Right kidney (tissue), 9 donors: ENCODE results near the gene TNF.
A peak's percentile ranks its signal among the peaks of the same experiment; 100 is the strongest.

Experiments
- DNase-seq: peaks from one replicate; pipeline ENCODE4 v3.0.0-alpha.2; 2016
- long read RNA-seq, 8 donors: transcript quantifications; one replicate each; lab custom pipeline, GENCODE V29; 2026

TNF gene
- long read RNA-seq, donor 1 = 0 reads
- long read RNA-seq, donor 2 = 0 reads
- long read RNA-seq, donor 3 = 0 reads
- long read RNA-seq, donor 4 = 0 reads
- long read RNA-seq, donor 5 = 0 reads
- long read RNA-seq, donor 6 = 0 reads
- long read RNA-seq, donor 7 = 0 reads
- long read RNA-seq, donor 8 = 0 reads

DNA sequence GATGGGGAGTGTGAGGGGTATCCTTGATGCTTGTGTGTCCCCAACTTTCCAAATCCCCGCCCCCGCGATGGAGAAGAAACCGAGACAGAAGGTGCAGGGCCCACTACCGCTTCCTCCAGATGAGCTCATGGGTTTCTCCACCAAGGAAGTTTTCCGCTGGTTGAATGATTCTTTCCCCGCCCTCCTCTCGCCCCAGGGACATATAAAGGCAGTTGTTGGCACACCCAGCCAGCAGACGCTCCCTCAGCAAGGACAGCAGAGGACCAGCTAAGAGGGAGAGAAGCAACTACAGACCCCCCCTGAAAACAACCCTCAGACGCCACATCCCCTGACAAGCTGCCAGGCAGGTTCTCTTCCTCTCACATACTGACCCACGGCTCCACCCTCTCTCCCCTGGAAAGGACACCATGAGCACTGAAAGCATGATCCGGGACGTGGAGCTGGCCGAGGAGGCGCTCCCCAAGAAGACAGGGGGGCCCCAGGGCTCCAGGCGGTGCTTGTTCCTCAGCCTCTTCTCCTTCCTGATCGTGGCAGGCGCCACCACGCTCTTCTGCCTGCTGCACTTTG is at the start of gene TNF:
TSS of gene TNF (plus strand) at position 231 of the 567 bp plus-strand sequence. CDS start at position 408, 177 bp downstream.
- DNase-seq = no peak

GRCh38 chr6:31525932-31526591 is 49.3 kb upstream of the TNF start:
- DNase-seq = no peak

DNA sequence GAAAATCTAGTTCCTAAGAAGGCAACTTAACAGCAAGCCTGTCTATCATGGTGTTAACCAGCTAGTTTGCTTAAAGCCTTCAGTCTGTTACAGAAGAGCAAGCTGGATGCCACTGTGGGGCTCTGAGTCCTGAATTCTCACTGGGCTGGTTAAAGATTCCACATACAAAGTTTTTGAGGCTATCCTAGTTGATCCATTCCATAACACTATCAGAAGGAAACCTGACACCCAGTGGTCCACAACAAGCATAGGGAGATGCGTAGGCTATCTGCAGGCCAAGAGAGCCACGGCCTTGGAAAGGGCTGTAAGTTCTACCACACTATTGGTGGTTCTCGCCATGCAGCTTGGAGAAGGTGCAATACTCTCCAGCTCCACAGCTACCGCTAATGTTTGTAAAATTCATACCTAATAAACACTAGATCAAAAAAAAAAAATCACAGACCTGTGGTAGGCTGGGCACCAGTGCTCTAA is 47.0 kb upstream of the TNF start:
- no peak for DNase-seq

GRCh38 chr6:31528821-31529328 is 46.5 kb upstream of the TNF start, which contains the start of gene MCCD1:
Gene MCCD1 (plus strand): TSS chr6:31528962. CDS start chr6:31529015, 53 bp downstream.
- DNase-seq = peak; percentile 33

GRCh38 chr6:31529329-31530150 is 45.8 kb upstream of the TNF start:
- DNase-seq = peak; percentile 25

DNA sequence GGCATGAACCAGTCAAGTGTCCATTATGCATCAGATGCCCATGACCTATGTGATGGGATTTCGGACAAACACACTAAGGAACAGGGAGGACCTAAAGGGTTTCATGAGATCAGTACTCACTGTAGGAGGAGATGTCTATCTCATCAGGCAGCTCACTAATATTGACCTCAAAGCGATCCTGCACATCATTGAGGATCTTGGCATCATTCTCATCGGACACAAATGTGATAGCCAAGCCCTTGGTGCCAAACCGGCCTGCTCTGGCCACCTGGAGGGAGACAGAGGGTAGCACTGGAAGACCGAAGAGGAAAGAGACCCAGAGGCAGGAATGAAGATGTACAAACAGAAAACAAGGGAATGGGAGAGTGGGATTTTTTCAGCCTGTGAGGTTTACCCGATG is 44.7 kb upstream of the TNF start:
- no peak for DNase-seq

DNA sequence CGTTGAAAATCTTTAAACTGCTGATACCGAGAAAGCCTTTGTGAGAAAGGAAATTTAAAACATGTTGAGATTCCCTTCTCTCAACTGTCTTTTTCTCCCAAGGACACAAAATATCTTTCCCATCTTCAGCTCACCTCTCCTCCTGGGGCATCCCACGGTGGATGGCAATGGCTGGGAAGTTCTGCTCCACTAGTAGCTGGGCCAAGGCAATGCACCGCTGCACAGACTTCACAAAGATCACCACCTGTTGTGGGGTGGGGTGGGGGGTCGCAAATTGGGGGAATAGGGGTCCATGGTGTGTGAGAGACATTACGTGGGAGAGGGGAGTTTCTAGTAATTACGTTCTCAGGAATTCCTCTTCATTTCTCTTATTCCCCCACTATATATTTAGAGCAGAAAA is 44.2 kb upstream of the TNF start:
- DNase-seq = no peak

DNA sequence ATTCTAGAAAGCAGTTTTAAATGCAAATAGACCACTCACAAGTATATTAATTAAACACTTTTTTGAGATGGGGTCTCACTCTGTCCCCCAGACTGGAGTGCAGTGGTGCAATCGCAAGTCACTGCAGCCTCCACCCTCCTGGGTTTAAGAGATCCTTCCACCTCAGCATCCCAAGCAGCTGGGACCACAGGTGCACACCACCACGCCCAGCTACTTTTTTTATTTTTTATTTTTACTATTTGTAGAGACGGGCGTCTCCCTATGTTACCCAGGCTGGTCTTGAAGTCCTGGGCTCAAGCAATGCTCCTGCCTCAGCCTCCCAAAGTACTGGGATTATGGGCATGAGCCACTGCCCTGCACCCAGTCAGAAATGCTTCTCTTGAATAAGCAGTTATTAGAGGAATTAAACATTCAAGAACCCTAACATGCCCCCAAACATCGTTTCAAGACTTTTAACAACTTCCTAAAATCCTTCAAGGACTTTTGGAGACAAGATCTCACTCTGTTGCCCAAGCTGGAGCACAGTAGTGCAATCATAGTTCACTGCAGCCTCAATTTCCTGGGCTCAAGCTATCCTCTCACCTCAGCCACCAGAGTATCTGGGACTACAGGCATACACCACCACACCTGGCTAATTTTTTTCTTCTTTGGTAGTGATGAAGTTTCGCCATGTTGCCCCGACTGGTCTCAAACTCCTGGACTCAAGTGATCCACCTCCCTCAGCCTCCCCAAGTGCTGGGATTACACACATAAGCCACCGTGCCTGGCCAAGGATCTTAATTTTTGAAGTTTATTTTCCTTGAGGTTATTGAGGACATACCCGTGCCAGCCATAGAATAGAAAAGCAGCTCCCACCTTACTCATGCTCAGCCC is 43.4 kb upstream of the TNF start:
- DNase-seq = no peak

DNA sequence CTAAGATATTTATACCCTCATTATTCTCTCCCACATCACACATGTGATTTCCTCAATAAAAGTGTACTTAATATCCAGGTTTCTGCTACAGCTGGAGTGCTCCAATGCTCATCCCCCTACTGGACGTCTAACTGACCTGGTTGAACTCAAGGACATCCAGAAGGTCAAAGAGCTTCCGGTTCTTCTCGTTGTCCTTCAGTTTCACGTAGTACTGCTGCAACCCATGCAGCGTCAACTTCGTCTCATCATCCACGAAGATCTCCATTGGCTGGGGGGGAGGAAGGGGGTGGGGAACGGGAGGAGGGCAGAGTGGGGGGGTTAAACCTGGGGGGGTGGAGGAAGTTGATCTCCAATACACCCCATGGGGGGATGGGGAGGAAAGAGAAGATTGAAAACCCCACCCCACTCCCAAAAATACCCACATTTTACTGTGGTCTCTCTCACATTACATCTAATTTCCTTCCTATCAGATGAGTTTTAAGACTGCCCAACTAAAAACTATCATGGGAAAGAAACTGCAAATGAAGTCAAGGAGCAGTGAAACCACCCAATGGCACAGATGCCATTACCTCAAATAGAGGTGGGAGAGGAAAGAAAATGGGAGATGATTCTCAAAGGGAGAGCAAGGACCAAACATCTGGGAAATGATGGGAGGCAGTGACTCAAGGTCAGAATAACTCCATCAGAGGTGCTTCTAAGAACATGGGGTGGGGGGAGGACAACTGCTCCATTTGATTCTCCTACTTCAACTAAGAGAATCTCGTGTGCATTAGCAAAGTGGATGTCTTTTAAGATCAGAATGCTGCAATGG is 42.5 kb upstream of the TNF start:
- no peak for DNase-seq

DNA sequence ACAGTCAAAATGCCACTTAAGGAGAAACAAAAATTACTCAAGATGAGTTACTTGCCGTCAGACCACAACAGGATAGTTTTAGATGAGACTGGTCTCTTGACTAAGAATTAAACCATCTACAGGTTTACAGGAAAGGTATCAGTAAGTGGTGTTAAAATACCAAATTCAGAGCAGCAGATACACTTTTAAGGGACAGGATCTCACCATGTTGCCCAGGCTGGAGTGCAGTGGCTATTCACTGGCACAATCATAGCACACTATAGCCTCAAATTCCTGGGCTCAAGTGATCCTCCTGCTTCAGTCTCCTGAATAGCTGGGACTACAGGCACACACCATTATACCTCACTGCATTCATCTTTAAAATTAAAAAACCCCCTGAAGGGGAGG is 41.9 kb upstream of the TNF start:
- DNase-seq = no peak

GRCh38 chr6:31534011-31534410 is 41.4 kb upstream of the TNF start:
- DNase-seq = no peak

DNA sequence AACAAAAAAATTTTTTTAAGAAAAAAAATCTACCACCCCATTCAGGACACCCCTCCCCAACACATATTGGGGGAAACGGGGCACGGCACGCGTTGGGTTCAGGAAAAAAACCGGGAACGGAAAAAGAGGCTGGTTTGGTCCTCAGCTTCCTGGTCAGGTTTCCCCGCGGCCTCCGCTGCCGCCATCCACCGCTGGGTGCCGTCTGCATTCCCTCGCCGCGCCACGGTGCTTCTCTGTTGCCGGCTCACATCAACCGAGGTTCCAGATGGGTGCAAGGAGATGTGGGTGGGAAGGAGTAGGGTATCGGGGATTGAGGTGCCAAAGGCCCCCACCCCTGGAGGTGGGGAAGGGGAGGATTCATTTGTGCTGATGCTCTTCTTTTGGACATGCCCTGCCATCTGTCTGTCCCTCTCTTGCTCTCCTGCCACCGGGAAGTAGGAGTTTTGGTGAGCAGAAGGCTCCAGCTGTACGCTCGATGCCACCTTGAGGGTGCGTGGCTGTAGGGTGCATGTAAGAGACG is 40.8 kb upstream of the TNF start:
- DNase-seq = no peak

GRCh38 chr6:31535538-31536324 is 39.6 kb upstream of the TNF start:
- DNase-seq = no peak

DNA sequence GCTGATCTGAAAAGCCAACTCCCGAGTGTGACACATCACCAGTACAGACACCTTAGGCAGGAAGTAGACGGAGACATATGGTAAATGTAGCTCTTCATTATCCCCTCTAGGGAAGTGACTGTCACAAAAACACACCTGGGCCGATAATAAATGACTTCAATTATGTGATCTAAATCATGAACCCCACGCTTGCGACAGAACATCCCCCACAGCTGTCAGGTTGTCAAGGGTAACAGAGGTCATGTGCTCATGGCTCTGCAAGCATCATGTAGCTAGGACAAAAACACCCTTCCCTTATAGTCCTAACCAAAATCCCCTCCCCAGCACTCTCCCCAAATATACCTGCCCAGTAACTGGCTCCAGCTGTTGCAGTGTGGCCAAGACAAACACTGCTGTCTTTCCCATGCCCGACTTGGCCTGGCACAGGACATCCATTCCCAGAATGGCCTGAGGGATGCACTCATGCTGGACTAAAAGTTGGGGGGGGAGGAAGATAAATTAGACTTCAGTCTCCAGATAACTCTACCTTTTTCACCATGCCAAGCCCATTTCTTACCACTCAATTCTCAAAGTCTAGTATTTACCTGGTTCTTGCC is 36.5 kb upstream of the TNF start:
- no peak for DNase-seq

DNA sequence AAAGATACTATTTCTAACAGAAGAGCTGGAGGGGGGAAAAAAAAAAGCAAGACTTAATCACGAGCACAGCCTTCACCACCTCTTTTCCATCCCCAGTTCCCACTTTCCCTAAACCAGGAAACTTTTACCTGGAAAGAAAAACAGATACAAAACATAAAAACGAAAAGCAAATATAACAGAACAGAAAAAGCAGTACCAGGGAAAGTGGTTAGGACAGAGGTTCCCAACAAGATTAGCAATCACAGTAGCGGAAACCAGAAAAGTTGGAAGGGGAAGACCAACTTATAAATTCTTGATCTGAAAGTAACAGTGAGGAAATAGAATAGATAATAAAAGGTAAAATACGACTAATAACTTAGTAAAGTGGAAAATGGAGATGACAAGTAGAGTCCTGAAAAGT is 34.7 kb upstream of the TNF start:
- no peak for DNase-seq

- DNase-seq = no peak
Observed at GRCh38 chr6:31541059-31541657, 34.2 kb upstream of the TNF start.

DNA sequence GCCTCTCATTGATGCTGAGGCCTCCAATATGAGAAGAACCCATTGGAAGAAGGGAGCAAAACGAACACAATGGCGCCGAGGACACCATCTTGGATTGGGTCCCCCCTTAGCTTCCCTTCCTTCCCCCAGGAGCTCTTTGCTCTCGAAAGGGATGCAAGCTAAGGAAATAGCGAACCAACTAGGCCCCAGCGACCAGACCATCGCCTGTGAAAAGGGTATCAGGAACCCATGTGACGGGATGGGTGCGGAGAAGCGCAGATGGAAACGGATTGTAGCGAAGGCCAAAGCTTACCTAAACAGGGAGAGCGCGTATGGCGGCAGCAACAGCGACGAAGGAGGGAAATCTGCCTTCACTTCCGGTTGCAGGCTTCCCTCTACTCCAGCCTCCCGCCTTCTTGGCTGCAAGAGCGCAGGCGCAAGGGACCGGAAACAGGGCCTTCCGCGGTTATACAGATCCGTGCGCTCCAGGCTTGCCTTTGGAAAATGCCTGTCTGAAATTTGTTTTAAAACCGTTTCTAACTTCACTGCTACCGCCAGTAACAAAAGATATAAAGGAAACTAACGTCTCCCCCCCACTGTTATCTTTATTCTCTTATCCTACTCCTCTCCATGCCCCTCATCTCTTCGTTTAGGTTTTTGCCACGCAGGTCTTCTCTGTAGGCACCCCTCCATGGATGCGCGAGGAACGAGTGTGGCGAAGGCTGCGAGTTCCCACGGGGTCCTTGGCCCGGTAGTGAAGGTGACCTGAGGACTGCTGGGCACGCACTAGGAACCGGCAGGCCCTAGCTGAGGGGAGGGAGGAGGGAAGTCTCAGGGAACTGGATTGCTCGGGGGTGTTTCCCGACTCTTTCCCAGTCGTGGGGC is 33.5 kb upstream of the TNF start, which contains the start of gene DDX39B:
TSS of gene DDX39B (minus strand) at position 346 of the 864 bp plus-strand sequence. CDS start 1,471 bp downstream, outside the sequence.
- DNase-seq = peak; percentile 98

DNA sequence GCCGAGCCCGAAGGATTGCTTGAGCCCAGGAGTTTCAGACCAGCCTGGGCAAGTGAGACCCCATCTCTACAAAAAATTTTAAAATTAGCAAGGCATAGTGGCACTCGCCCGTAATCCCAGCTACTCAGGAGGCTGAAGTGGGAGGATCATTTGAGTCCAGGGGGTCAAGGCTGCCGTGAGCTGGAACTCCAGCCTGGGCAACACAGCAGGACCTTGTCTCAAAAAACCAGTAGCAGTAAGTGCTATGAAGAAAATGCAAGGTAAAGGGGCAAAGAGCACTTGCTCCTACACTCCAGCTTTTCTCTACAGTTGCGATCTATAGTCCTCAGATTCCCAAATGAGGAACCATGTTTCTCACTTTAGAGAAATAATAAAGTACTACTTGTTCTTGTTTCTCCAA is 31.7 kb upstream of the TNF start:
- no peak for DNase-seq
